H1 (cell line): ENCODE measurements around the gene GLRA2.

ENCODE experiments used
- ASH2L ChIP-seq: fragments of 200-600, 300-600 bp; sonication (generic); IDR thresholded peaks from one replicate; pipeline ENCODE4 v1.7.1; 2017; ENCODE audit warnings: low read length
- ATF3 ChIP-seq: IDR thresholded peaks from 2 replicates; pipeline ENCODE4 v1.6.1; 2011; ENCODE audit warnings: low read depth, mild to moderate bottlenecking, low read length; ENCODE audit not compliant: insufficient read depth
- BACH1 ChIP-seq: IDR thresholded peaks from 2 replicates; pipeline ENCODE4 v1.6.1; 2012; ENCODE audit warnings: low read length, improper control_type of control experiment
- CTCF ChIP-seq, 3 experiments: IDR thresholded peaks; 1 replicate in 2 of 3; 2 replicates in 1 of 3; pipeline versions ENCODE4 v1.5.1 to v1.6.1; 2011; ENCODE audit warnings: low read length in 3 of 3, mild to moderate bottlenecking in 3 of 3, inconsistent platforms in 2 of 3, low read depth in 1 of 3, moderate library complexity in 1 of 3; ENCODE audit not compliant: insufficient read depth in 1 of 3; ENCODE audit errors: control extremely low read depth in 1 of 3
- NRF1 ChIP-seq: IDR thresholded peaks from 2 replicates; pipeline ENCODE4 v1.6.1; 2011; ENCODE audit warnings: mild to moderate bottlenecking, low read depth, low read length, improper control_type of control experiment
- POLR2A ChIP-seq, 2 experiments: IDR thresholded peaks; 1 replicate in 1 of 2; 2 replicates in 1 of 2; pipeline ENCODE4 v1.6.1; 2011; ENCODE audit warnings: low read depth in 2 of 2, low read length in 2 of 2, mild to moderate bottlenecking in 2 of 2; ENCODE audit errors: control extremely low read depth in 1 of 2
- TEAD4 ChIP-seq: IDR thresholded peaks from 2 replicates; pipeline ENCODE4 v1.6.1; 2012; ENCODE audit warnings: low read depth, low read length, inconsistent platforms, mixed read lengths

DNA sequence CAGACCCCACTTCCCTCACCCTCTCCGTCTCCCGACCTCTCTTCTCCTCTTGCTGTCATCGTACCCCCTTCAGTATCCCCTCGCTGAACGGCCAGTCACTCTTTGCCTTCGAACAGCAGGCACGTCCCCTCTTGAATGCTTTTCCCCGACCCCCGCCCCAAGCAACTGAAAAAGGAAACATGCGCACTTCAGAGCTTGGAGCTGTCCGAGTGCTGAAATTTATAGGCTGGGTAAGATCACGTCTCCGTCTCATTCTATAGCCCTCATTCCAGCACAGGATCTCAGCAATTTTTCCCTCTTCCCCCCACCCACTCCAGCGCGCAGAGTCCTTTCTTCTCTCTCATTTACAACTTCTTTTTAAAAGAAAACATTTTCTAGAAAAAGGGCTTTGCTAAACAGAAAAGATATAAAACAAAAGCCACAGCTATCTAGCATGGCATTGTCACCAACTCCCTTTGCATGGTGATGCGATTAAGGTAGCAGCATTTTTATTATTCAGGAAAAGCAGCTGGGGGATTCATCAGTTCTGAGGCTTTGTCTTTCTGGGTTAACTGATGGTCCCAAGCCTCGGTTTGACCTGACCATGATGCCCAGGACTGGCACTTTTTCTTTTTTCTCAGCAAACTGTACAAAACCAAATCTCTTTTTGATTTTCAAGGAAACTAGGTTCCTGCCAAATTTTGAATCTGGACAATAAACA is at the start of gene GLRA2:
- TF ChIP-seq CTCF (IDR thresholded peaks at IDR 0.05; ENCODE audit: control extremely low read depth in 1 of 3, insufficient read depth in 1 of 3, low read depth in 1 of 3, low read length in 3 of 3) (no peak), ASH2L (no peak), ATF3 (no peak), BACH1 (no peak), TEAD4 (no peak), POLR2A (IDR thresholded peaks at IDR 0.05; ENCODE audit: control extremely low read depth in 1 of 2, low read depth in 2 of 2, low read length in 2 of 2) (no peak), NRF1 (no peak)
